HG02763 (cell line): ENCODE measurements around the gene PBX3.

ENCODE experiments used
- ATAC-seq: cut with Tn5 transposase; IDR thresholded peaks from one replicate; pipeline ENCODE4 v1.9.1; 2021; ENCODE audit warnings: mild to moderate bottlenecking, moderate library complexity; ENCODE audit not compliant: unreplicated experiment

Gene PBX3

GRCh38 chr9:125992557-125992956, 245.4 kb downstream of the PBX3 start:
- ATAC-seq: no peak

GRCh38 chr9:125993466-125993865, 246.3 kb downstream of the PBX3 start:
- no peak for ATAC-seq

- ATAC-seq: no peak
Observed at GRCh38 chr9:125994066-125994943, 247.1 kb downstream of the PBX3 start.

- ATAC-seq: no peak
Observed at GRCh38 chr9:125995006-125995405, 247.8 kb downstream of the PBX3 start.

GRCh38 chr9:125995706-125996105, 248.5 kb downstream of the PBX3 start:
- no peak for ATAC-seq

GRCh38 chr9:125996791-125997190, 249.6 kb downstream of the PBX3 start:
- ATAC-seq: no peak

GRCh38 chr9:125997196-125997823, 250.1 kb downstream of the PBX3 start:
- no peak for ATAC-seq

GRCh38 chr9:125998837-125999503, 251.8 kb downstream of the PBX3 start:
- ATAC-seq: no peak

- ATAC-seq: no peak
Observed at GRCh38 chr9:125999504-125999881, 252.3 kb downstream of the PBX3 start.

GRCh38 chr9:126000256-126000655, 253.1 kb downstream of the PBX3 start:
- no peak for ATAC-seq

- no peak for ATAC-seq
Observed at GRCh38 chr9:126000731-126001580, 253.8 kb downstream of the PBX3 start.

- no peak for ATAC-seq
Observed at GRCh38 chr9:126001581-126002225, 254.5 kb downstream of the PBX3 start.

- no peak for ATAC-seq
Observed at GRCh38 chr9:126002476-126003350, 255.5 kb downstream of the PBX3 start.

- no peak for ATAC-seq
Observed at GRCh38 chr9:126009047-126009446, 261.9 kb downstream of the PBX3 start.

- ATAC-seq: no peak
Observed at GRCh38 chr9:126014726-126015125, 267.6 kb downstream of the PBX3 start.

- ATAC-seq: no peak
Observed at GRCh38 chr9:126015424-126015823, 268.3 kb downstream of the PBX3 start.

GRCh38 chr9:126016579-126017290, 269.6 kb downstream of the PBX3 start:
- ATAC-seq: no peak
